ENCODE data around the gene AP1G1.

DNA sequence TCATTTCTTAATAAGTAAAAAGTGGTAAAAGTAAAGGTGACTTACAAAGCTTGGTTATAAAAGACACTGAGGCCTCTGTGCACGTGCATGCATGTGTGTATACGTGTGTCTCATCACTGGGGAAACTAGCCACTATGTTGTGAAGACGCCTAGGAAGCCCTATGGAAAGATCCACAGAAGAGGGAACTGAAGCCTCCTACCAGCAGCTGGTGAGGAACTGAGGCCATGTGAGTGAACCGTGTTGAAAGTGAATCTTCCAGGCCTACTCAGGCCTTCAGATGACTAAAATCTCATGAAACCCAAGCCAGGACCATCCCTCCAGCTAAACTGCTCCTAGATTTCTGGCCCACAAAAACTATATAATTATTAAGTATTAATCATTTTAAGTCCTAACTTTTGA is 107.8 kb downstream of the AP1G1 start:
- TF ChIP-seq CEBPB (IDR thresholded peaks at IDR 0.05; ENCODE audit: low read depth, low read length): no peak
- TF ChIP-seq POLR2A (IDR thresholded peaks at IDR 0.05; ENCODE audit: low read depth, low read length): no peak
- TF ChIP-seq, protein P1, sequence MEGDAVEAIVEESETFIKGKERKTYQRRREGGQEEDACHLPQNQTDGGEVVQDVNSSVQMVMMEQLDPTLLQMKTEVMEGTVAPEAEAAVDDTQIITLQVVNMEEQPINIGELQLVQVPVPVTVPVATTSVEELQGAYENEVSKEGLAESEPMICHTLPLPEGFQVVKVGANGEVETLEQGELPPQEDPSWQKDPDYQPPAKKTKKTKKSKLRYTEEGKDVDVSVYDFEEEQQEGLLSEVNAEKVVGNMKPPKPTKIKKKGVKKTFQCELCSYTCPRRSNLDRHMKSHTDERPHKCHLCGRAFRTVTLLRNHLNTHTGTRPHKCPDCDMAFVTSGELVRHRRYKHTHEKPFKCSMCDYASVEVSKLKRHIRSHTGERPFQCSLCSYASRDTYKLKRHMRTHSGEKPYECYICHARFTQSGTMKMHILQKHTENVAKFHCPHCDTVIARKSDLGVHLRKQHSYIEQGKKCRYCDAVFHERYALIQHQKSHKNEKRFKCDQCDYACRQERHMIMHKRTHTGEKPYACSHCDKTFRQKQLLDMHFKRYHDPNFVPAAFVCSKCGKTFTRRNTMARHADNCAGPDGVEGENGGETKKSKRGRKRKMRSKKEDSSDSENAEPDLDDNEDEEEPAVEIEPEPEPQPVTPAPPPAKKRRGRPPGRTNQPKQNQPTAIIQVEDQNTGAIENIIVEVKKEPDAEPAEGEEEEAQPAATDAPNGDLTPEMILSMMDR (conservative IDR thresholded peaks at IDR 0.05; ENCODE audit: low read depth, low read length): no peak
- TF ChIP-seq USF2 (IDR thresholded peaks at IDR 0.05; ENCODE audit: low read depth, low read length): no peak
- TF ChIP-seq MAFK (IDR thresholded peaks at IDR 0.05; ENCODE audit: low read depth, low read length): no peak
- TF ChIP-seq CHD1 (IDR thresholded peaks at IDR 0.05; ENCODE audit: low read depth, low read length): no peak
- TF ChIP-seq FOS (IDR thresholded peaks at IDR 0.05; ENCODE audit: low read depth, low read length): no peak

Measured in IMR-90 (cell line).